GM12891 (cell line): Measurements from ENCODE around the gene MAZ.

ENCODE experiments used
- PAX5 ChIP-seq: IDR thresholded peaks from 2 replicates; pipeline ENCODE4 v1.6.1; 2011; ENCODE audit warnings: low read length, moderate library complexity, mild to moderate bottlenecking; ENCODE audit not compliant: insufficient read depth, severe bottlenecking
- POLR2A ChIP-seq: IDR thresholded peaks from 2 replicates; pipeline ENCODE4 v1.6.1; 2011; ENCODE audit warnings: low read depth, low read length, control low read depth
- POLR2AphosphoS5 ChIP-seq: IDR thresholded peaks from 2 replicates; pipeline ENCODE4 v1.6.1; 2011; ENCODE audit warnings: low read depth, low read length, control low read depth
- SPI1 ChIP-seq: IDR thresholded peaks from 2 replicates; pipeline ENCODE4 v1.6.1; 2011; ENCODE audit warnings: low read depth, low read length, control low read depth
- TAF1 ChIP-seq: IDR thresholded peaks from 2 replicates; pipeline ENCODE4 v1.6.1; 2011; ENCODE audit warnings: low read depth, low read length, control low read depth

GRCh38 chr16:29857133-29857760 is 50.9 kb downstream of the MAZ start:
- TF ChIP-seq POLR2A (no peak), POLR2AphosphoS5 (no peak), TAF1 (no peak), SPI1 (no peak), PAX5 (no peak)
